Measurements from ENCODE around the gene C1RL.

GRCh38 chr12:7141351-7142005, 32.5 kb upstream of the C1RL start:
- TF ChIP-seq CTCF (IDR thresholded peaks at IDR 0.05 in 2 of 3, conservative IDR thresholded peaks at IDR 0.05 in 1 of 3; ENCODE audit: borderline replicate concordance in 1 of 3, insufficient read depth in 1 of 3, low read depth in 2 of 3, low read length in 2 of 3) = no peak
- TF ChIP-seq EZH2phosphoT487 (IDR thresholded peaks at IDR 0.05; ENCODE audit: borderline replicate concordance) = no peak
- no peak for TF ChIP-seq POLR2A (IDR thresholded peaks at IDR 0.05; ENCODE audit: borderline replicate concordance, extremely low read depth, insufficient read depth, insufficient read length)
- TF ChIP-seq EZH2 (IDR thresholded peaks at IDR 0.05) = no peak
- no peak for TF ChIP-seq JUND (IDR thresholded peaks at IDR 0.05)
- no peak for TF ChIP-seq CEBPB (IDR thresholded peaks at IDR 0.05; ENCODE audit: low read depth)
- no peak for TF ChIP-seq SRF (IDR thresholded peaks at IDR 0.05; ENCODE audit: low read depth)
- no peak for TF ChIP-seq MAX (IDR thresholded peaks at IDR 0.05)
- no peak for TF ChIP-seq TCF7L2 (IDR thresholded peaks at IDR 0.05; ENCODE audit: borderline replicate concordance, extremely low read depth, insufficient read depth, insufficient read length)
